Measurements from ENCODE around the gene MGME1. TPM values are rescaled to one million over a fixed set of nuclear protein-coding genes. Genes with fewer than 3 reads are reported as not detected.

The MGME1 gene
- total RNA-seq, 1 donor from 2014 or later = 3.9 TPM

DNA sequence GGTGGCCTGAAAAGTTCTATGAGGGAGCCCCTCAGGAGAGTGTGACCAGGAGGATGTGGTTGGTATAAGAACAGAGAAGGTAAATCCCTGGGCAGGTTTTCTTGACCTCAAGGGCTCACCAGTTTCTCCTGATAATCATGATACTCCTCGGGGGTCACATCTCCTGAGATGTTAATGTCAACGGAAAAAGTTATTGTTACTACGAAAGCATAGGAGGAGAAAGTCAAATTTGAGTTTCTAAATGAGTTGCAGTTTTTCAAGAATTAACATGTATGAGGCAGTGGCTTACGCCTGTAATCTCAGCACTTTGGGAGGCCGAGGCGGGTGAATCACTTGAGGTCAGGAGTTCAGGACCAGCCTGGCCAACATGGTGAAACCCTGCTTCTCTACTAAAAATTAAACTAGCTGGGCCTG, 23.4 kb downstream of the MGME1 start:
- DNase-seq (ENCODE audit: low spot score) = no peak

DNA sequence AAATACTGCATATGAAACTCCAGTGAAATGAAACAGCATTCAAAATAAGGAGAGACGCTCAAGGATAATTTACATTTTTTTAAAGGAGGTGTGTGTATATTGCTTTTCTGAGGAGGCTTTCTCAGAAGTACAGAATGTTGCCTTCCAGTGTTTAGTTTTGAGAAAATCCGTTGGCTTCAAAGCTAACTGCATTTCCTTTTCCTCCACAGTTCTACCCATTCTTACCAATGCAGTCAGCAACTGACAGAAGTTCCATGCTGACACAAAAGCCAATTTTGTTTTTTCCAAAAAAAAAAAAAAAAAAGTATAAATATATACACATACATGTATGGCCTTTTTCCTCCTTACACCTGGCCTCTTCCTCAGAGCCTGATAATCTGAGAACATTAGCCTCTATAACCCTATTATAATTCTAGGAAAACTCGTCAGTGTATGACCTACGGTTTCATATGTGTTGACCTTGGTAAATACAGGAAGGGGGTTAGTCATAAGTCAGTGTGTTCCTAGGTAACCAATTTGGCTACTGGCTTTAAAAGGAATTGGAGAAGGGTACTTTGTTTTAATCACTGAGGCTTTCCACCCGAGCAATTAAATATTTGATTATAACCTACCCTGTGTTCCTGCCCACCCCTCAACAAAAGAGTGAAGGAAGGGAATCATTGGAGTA, 24.2 kb downstream of the MGME1 start:
- no peak for DNase-seq (ENCODE audit: low spot score)

- no peak for DNase-seq (ENCODE audit: low spot score)
Measured at GRCh38 chr20:17993546-17993945, 24.7 kb downstream of the MGME1 start.

DNA sequence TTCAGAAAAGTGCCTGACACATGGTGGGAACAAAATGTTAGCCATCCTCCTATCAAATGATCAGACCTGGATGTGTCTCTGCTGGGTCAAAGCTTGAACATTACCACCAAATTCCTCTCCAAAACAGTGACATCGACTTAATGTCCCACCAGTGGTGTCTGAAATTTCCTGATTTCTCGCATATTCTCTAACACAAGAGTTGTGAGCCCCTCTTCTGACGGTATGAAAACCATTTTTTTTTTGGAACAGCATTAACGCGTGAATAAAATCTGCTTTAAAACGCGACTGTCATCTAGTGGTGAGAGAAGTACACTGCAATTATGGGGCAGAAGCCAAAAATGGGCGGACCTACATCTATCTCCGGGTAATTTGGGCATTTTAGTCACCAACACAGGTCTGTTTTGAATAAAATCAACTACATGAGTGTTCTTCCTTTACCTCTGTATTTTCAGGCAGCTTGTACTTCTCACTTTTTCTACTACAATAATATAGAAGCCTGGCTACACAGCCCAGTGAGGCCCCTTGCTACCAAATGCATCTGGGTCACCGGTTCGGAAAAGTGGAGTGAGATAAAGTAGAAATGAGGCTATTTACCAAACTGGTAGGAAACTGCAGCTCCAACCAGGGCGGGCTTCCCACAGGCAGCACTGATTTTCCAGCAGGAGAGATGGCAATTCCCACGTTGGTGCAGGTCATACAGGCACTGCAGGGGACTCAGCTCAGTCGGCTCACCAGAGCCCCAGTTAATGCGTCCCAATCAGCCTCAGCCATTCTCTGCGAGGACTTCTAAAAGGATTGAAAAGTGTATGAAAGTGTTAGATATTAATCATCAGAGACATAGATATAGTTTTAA, 27.4 kb downstream of the MGME1 start:
- peak; percentile 70 for DNase-seq (ENCODE audit: low spot score)

DNA sequence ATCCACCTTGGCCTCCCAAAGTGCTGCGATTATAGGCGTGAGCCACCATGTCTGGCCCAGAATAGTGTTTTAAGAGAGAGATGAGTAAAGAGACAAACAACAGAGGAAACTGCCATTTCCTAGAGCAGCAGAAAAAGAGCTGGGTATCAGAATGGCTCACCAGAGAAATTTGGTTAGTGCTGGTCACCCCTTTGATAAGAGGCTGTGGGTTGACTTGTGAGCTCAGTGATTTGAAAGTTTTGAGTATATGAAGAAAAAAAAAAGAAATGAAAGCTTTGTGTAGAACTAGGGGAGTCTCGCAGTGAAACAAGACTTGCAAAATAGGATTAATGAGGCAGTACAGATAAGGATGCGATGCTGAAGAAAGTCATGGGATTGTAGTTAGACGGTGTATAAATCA, 29.6 kb downstream of the MGME1 start:
- no peak for DNase-seq (ENCODE audit: low spot score)

- no peak for DNase-seq (ENCODE audit: low spot score)
Measured at GRCh38 chr20:17999566-17999965, 30.7 kb downstream of the MGME1 start.

- no peak for DNase-seq (ENCODE audit: low spot score)
Measured at GRCh38 chr20:18001131-18001921, 32.5 kb downstream of the MGME1 start.

- no peak for DNase-seq (ENCODE audit: low spot score)
Measured at GRCh38 chr20:18003897-18004296, 35.1 kb downstream of the MGME1 start.

DNA sequence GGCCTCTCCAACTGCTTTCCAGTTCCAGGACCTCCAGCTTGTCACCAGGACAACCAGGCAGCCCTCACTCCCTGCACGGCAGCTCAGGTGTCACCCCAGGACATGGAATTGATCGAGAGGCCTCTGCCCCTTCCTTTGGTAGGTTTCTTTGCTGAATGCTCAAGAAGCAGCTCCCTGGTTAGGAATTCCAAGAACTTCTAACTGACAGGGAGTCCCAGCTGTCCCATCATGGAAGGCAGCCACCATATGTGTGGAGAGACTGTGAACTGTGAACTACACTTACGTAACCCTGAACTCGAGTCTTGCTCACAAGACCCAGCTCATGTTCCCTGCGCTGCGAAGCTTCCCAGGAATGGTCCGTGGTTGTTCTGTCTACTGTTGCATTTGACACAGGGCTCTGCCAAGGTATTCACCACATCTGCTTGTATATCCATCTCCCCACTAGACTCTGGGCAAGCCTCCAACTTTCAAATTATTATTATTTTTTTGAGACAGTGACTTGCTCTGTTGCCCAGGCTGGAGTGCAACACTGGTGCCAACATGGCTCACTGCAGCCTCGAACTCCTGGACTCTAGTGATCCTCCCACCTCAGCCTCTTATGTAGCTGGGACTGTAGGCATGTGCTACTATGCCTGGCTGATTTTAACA, 35.7 kb downstream of the MGME1 start:
- no peak for DNase-seq (ENCODE audit: low spot score)

DNA sequence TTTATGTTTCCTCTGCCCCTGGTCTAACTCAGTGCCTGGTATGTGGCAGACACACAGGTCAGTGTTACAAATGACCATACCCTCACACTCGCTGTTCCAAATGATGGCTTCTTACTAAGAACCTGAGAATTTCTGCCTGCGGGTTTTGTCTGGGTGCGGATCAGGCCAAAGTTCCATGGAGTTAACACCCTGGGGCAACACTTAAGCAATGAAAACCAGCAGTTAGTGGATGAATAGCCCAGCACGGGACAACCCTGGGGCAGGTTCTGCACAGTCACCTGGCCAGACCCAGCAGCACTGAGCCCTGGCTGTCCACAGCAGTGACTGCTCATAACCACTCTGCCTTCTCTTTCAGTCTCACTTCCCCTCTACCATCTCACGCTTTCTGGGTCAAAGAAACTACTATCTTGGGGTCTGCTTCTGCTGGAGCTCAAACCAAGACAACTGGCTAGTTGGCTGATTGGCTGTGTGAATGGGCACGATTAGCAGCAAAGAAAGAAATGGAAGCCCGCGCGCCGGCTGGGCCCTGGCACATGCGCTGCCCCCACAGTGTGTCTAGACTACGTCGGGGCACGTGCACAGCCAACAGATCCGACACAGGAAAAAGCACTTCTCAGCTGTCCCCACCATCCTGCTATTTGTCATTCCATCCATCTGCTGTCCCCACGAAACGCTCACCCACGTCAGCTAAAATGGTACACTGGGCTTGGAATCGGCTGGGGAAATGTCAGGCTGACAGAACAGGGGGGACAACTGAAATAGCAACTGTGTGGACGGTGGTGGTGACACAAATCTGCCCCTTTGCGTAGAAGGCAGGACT, 36.6 kb downstream of the MGME1 start:
- DNase-seq (ENCODE audit: low spot score) = no peak

- no peak for DNase-seq (ENCODE audit: low spot score)
Measured at GRCh38 chr20:18005990-18006364, 37.2 kb downstream of the MGME1 start.

- DNase-seq (ENCODE audit: low spot score) = no peak
Measured at GRCh38 chr20:18006684-18007083, 37.9 kb downstream of the MGME1 start.

- peak; percentile 53 for DNase-seq (ENCODE audit: low spot score)
Measured at GRCh38 chr20:18007534-18008292, 38.9 kb downstream of the MGME1 start.

DNA sequence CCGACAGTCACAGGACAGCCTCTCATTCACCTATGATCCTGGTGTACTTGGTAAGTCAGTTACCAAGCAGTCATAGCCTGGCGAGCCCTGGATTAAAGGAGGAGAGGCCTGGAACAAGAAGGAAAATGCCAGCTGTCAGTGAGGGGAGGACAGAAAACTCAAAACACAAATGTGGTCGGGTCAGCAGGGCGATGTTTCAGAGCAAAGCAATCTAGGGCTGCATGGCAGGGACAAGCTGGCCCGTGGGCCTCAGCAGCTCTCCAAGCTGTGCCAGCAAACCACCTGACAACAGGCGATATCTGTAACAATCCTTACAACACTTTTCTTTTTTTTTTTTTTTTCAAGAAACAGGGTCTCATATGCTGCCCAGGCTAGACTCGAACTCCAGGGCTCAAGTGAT, 40.3 kb downstream of the MGME1 start:
- no peak for DNase-seq (ENCODE audit: low spot score)

DNA sequence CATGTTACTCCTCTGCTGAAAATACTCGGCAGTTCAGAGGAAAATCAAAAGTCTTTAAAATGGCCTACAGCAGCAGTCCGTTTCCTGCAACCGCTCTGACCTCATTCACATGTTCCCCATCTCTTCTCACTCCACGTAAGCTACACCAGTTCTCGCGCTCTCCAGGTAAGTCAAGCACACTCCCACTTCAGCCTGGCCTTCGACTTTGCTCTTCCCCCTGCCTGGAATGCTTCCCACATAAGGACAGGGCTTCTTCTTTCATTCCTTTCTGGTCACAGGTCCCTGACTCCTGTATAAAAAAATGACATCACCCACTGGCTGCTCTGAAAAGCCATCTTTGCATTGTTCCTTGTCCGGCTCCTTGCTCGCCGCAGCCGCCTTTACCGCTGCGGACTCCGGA, 42.7 kb downstream of the MGME1 start:
- no peak for DNase-seq (ENCODE audit: low spot score)

DNA sequence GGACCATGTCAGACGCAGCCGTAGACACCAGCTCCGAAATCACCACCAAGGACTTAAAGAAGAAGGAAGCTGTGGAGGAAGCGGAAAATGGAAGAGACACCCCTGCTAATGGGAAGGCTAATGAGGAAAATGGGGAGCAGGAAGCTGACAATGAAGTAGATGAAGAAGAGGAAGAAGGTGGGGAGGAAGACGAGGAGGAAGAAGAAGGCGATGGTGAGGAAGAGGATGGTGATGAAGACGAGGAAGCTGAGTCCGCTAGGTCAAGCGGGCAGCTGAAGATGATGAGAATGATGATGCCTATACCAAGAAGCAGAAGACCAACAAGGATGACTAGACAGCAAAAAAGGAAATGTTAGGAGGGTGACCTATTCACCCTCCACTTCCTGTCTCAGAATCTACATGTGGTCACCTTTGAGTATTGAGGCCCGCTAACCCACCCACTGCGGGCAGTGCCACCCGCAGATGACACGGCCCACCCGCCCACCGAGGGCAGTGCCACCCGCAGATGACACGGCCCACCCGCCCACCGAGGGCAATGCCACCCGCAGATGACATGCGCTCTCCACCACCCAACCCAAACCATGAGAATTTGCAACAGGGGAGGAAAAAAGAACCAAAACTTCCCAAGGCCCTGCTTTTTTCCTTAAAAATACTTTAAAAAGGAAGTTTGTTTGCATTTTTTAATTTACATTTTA, 43.3 kb downstream of the MGME1 start:
- DNase-seq (ENCODE audit: low spot score) = no peak

DNA sequence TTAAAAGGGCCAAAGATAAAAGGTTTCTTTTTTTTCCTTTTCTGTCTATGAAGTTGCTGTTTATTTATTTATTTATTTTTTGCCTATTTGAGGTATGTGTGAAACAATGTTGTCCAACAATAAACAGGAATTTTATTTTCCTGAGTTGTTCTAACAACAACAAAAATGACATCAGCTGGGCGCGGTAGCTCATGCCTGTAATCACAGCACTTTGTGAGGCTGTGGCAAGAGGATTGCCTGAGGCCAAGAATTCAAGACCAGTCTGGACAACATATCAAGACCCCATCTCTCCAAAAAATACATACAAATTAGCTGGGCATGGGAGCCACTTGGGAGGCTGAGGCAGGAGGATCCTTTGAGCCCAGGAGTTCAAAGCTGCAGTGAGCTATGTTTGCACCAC, 44.1 kb downstream of the MGME1 start:
- DNase-seq (ENCODE audit: low spot score) = no peak

GRCh38 chr20:18014411-18014810, 45.6 kb downstream of the MGME1 start:
- DNase-seq (ENCODE audit: low spot score) = no peak

GRCh38 chr20:18016772-18017171, 48.0 kb downstream of the MGME1 start:
- DNase-seq (ENCODE audit: low spot score) = no peak

DNA sequence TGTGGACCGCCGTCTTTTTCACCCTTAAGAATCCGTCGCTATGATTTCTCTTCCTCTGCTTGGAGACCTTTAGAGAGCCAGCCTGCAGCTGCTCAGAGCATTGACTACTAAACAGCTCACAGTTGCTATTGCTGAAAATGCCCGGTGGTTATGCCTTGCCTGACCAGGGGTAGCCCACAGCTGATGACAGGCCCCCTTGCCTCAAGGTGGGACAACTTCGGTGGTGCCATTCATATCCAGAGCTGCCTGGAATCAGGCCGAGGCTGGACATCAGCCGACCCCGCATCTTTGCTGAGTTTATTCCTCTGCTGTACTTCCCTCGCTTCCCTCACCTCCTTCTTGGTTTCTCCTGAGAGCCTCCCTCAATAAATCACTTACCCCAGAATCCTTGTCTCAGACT, 49.3 kb downstream of the MGME1 start:
- DNase-seq (ENCODE audit: low spot score) = no peak
